HL-60/S4 (cell line): ENCODE data around the gene TNS2.
"Not testable (repeated sequence)": the region's sequence is repeated elsewhere in the genome, so short reads cannot be mapped to it uniquely, and the experiment has no call there.

Source experiments
- in situ Hi-C: fragments of 300-500 bp; cut with MboI; formaldehyde crosslinking; loops from 2 replicates; pipeline ENCODE4 v1.14.3; 2022; ENCODE audit warnings: low sequenced_read_pairs

Gene TNS2

DNA sequence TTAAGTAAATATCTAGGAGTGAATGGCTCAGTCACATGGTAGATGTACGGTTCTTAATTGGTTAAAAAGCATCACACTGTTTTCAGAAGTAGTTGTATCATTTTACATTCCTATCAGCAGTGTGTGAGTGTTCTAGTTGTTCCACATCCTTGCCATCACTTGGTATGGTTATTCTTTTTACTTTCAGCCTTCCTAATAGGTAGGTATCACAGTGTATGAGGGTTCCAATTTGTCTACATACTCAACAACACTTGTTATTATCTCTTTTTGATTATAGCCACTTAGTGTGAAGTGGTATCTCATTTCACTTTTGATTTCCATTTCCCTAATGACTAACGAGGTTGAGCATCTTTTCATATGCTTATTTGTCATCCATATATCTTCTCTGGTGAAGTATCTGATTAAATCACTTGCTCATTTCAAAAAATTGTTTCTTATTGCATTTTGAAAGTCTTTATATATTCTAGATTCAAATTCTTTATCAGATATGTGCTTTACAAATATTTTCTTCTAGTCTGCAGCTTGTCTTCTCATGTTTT is 32.8 kb downstream of the TNS2 start:
- in situ Hi-C loops, result no loop called here

DNA sequence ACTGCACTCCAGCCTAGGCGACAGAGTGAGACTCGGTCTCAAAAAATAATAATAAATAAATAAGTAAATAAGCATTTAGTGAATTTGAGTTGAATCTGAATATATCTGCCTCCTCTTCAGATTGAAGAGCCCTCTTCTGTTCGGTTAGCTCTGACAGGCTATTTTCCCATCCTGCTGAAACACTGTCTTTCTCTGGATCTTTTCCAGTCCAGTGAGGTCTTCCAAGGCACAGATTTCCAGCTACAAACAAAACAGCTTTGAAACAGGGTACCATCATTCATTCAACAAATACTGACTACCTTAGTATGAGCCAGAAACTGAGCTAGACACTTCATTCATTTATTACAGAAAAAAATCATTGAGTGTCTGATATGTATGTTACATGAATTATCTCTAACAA is 36.5 kb downstream of the TNS2 start:
- in situ Hi-C loops, result no loop called here

DNA sequence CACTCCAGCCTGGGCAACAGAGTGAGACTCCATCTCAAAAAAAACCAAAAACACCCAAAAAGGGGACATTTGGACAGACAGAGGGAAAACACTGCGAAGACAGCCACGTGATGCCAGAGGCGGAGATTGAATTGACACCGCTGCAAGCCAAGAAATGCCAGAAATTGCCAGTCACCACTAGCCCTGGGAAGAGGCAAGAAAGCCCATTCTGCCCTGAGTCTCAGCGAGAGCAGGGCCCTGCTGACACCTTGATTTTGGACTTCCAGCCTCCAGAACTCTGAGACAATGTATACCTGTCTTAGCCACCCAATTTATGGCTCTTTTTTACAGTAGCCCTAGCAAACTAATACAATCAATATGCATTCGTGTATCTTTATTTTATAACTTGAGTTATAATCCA is 40.2 kb downstream of the TNS2 start:
- in situ Hi-C loops, result no loop called here

DNA sequence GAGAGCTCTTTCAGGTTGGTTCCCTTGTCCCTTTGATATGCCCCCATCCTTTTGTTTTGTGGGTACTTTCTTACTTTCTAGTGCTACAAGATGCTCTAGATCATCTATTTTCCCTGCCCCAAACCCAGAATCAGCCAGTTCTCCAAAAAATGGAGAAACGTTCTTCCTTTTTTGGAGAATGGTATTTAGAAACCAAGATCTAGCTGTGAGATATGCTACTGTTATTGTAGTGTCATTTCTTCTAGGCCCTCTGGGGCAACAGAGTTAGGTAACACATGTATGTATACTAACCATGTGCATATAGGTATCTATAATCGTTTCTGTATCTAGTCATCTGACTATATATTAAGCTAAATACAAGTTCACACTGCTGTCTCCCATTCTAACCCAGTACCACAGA is 40.7 kb downstream of the TNS2 start:
- in situ Hi-C loops, result no loop called here

DNA sequence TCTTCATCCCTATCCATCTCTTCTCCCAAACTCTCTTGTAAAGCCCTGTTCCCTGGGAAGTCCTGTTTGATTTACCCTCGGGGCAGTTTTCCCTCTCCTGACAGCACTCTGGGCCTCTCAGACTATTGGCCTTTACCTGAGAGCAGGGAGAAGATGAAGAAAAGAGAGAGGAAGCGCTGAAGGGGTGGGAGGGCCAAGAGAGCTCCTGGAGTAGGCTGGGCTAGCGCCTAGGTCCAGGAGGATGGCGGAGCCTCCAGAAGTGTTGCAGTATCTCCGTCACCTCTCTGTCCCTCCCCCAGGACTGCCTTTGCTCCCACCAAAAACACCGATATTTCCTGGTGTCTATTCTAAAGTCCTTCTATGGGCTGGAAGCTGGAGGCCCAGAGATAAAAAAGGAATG is 41.9 kb downstream of the TNS2 start:
- in situ Hi-C loops, result no loop called here

DNA sequence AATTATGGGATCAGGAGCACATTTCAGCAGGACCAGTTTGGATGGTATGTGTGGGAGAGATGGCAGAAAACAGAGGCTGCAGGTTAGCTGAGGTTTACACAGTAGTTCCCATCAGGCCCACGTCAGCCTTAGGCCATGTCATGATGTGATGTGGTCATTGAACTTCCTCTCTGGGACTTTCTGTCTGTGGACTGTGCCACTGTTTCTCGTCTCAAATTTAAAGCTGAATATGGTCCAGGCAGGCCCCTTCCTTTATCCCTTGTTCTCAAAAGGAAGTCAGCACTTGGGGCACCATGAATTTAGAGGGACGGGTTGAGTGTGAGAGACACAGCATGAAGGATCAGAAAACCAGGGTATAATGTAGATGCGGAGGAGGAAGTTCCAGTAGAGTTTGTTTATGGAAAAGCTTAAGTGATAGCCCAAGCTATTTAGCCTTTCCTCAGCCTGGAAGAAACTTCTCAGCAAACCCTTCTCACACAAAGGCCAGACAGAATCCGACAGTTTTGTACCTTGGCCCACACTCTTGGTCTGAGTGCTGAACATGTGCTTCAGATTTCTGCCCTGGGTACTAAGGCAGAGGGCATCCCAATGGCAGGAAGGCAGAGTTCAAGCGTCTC is 44.0 kb downstream of the TNS2 start:
- in situ Hi-C loops, result no loop called here

DNA sequence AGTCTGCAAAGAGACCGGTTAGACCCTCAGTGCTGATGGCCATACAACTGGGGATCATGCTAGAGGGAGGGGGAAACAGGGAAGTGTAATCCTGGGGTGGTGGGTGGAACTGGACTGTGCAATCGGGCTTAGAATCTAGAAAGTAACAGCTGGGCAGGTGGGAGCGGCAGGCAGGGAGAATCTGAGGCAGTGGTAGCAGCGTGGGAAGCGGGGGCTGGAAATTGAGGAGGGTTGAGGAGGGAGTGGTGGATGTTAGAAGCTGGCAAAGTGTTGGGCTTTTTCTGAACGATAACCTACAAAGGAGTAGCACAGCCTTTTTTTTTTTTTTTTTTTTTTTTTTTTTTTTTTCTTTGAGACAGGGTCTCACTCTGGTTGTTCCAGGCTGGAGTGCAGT is 44.5 kb downstream of the TNS2 start:
- in situ Hi-C loops, result no loop called here

DNA sequence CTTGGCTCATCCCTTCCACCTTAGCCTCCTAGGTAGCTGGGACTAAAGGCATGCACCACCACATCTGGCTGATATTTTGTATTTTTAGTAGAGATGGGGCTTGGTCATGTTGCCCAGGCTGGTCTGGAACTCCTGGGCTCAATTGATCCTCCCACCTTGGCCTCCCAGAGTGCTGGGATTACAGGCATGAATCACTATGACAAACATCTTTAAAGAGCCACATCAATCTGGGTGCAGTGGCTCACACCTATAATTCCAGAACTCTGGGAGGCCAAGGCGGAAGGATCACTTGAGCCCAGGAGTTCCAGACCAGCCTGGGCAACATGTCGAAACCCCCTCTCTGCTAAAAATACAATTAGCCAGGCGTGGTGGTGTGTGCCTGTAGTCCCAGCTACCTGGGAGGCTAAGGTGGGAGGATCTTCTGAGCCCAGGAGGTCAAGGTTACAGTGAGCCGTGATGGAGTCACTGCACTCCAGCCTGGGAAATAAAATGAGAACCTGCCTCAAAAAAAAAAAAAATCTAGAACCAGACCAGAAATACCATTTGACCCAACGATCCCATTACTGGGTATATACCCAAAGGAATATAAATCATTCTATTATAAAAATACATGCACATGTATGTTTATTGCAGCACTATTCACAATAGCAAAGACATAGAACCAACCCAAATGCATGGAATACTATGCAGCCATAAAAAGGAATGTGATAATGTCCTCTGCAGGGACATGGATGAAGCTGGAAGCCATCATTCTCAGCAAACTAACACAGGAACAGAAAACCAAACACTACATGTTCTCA is 45.1 kb downstream of the TNS2 start:
- in situ Hi-C loops, result not testable (repeated sequence)

DNA sequence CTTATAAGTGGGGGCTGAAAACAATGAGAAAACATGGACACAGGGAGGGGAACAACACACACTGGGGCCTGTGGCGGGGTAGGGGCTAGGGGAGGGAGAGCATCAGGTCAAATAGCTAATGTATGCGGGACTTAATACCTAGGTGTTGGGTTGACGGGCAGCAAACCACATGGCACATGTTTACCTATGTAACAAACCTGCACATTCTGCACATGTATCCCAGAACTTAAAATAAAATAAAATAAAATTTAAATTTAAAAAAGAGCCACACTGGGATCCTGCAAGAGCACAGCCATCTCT is 45.7 kb downstream of the TNS2 start:
- in situ Hi-C loops, result not testable (repeated sequence)

DNA sequence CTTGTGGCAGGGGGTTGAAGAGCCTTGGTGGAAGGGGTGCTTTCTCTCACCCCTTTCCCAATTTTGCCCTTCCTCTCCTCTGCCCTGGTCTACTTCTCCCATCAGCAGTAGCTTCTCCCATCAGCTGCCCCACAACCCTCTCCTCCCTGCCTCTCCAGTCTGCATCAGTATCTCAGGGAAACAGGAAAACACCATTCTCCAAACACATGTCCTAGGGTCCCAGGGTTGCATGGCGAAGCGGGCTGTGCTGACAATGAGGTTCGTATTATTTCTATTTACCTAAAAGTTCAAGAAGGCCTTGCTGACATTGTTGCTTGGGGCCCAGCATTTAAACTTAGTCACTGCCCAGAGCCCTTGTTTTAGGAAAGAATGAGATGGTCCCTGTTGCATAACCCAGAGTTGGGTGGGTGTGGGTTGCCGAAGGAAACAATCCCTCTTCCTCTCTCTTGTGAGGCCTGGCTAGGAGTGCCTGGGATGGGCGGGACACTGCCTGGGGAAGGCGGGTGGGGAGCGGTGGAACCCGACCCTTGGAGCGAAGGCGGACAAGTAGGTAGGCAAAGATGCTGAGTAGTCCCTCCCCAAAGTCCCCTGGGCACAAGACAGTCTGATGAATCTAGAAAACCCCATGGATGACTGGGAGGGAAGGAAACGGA is 46.4 kb downstream of the TNS2 start:
- in situ Hi-C loops, result no loop called here

DNA sequence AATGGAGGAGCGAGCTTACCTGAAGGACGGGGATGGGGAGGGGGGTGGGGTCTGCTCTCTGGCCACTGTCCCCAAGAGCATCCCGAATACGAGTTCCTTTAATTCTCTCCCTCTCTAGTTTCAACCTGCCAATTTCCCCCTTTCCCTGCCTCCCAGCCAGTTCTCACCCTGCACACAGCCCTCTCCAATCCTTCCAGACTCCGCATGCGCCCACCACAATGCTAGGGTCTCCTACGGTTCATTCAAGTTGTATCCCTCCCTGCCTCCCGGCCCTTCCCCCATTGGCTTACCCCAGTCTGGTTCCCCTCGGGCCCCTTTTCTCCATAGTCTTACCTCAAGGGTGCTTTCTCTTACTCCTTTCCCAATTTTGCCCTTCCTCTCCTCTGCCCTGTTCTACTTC is 46.9 kb downstream of the TNS2 start:
- in situ Hi-C loops, result no loop called here

DNA sequence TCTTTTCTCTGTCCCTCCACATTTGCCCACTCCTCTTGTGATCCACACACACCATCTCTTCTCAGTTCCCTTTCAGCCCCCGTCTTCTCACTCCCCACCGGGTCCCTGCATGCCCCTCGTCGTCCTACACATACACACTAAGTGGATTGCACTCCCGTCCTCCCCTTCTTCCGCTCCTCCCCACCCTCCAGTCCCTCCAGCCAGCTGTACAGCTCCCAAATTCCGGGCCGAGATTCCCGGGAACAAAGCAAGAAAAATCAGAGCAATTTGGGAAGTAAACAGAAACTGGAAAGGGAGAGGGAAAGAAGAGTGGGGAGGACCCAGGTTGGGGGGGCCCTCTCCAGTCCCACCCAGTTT is 47.3 kb downstream of the TNS2 start:
- in situ Hi-C loops, result no loop called here

DNA sequence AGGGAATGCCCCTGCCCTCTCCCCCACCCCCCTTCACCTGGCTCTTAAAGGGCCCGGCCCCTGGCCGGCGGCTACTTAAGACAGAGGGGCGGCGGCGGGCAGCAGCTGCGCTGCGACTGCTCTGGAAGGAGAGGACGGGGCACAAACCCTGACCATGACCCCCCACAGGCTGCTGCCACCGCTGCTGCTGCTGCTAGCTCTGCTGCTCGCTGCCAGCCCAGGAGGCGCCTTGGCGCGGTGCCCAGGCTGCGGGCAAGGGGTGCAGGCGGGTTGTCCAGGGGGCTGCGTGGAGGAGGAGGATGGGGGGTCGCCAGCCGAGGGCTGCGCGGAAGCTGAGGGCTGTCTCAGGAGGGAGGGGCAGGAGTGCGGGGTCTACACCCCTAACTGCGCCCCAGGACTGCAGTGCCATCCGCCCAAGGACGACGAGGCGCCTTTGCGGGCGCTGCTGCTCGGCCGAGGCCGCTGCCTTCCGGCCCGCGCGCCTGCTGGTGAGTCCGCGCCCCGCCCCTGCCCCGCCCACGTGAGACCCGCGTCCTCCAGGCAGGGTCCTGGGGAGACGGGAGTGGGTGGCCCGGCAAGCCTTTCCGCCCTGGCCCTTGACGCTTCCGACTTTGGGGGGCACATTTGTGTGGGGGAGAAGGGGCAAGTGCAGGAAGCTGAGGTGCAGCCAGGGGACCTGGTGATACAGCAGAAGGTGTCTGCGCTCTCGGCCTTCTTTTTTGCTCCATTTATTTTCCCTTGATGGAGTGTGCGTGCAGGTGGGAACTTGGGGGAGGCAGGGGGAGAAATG is 47.9 kb downstream of the TNS2 start, which contains the start of gene IGFBP6:
TSS of gene IGFBP6 (plus strand) at position 104 of the 790 bp plus-strand sequence. CDS start at position 155, 51 bp downstream.
- in situ Hi-C loops, result no loop called here

DNA sequence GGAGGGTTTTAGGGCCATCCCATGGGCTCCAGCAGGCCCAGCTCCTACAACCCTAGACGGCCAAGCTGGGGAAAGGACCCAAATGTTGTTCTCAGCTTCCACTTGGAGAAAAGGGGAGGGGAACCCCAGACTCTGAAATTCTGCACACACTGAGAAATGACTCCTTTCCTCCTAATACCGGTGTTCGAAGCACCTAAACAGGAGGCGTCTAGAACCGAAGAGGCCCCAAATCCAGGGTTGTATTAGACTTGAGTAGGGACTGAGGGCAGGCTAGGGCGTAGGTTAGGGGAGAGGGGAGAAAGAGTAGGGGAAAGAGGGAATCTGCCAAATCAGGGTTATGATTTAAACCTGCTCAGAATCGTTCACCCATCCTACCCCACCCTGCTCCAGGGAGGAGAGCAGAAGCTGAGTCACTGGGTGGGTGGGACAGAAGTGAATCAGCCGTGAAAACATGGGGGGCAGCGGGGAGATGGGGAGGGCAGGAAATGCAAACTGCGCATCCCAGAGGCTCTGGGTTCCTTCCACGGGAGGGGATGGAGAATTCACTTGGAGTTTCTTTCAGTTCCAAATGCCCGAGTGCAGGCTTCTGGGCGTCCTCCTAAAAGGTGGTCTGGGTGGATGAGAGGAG is 48.6 kb downstream of the TNS2 start:
- in situ Hi-C loops, result no loop called here

DNA sequence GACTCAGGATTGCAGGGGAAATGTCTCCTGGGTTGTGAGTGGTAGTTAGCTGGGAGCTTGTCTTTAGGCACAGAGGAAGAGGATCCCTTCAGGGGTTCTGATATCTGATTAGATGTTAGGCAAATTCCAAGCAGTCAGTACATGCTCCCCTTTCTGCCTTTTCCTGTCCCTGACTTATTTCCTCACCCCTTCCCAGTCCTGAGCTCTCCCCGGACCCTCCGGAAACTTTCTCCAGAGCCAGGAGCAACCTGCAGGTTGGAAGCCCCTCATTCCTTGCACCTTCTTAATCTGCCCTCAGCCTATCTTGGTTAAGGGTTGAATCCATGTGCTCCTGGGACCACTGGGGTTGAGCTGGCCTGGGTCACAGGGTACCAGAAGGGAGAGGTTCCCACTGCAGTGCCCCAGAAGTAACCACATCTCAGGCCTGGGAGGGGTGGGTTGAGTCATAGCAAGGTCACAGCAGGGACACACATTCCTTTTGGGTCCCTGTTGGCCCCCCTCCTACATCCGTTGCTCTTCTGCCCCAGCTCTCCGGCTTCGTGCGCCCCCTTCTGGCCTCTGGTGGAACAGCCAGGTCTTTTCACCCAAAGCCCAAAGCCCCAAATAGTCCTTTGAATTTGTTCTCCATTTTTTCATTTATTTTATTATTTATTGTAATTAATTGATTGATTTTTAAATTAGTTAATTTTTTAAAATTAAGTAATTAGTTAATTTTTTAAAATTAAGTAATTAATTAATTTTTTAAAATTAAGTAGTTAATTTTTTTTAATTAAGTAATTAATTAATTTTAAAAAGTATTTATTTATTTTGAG is 49.4 kb downstream of the TNS2 start:
- in situ Hi-C loops, result no loop called here

DNA sequence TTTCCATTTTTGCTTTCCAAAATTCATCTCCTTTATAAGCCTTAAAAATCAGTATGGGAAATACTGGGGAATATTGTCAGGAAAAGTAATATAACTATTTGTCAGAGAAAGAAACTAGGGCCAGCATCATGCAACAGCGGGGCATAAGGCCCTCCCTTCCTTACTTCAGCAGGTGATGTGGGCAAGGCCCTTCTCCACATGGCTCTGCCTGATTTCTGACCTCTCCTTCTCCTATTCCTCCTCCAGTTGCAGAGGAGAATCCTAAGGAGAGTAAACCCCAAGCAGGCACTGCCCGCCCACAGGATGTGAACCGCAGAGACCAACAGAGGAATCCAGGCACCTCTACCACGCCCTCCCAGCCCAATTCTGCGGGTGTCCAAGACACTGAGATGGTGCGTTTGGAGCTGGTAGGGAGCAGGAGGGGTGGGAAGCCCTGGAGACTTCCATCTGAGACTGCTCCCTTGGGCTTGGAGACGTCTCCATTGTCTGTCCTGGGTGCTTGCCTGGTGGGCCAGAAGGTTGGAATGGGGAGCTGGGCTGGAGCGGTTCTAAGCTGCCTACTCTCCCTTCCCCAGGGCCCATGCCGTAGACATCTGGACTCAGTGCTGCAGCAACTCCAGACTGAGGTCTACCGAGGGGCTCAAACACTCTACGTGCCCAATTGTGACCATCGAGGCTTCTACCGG is 50.7 kb downstream of the TNS2 start:
- in situ Hi-C loops, result no loop called here

DNA sequence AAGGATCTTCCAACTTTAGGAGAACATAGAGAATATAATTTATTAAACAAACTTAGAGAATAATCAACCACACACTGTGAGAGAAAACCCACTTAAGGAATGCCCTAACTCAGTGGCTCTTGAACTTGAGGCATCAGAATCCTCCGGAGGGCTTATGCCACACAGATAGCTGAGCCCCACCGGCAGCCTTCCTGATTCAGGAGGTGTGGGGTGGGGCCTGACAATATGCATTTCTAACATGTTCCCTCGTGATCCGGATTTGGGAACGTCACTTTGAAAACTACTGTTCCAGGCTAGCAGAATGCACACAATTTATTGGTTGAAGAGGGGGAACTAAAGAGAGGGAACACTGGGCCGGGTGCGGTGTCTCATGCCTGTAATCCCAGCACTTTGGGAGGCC is 51.4 kb downstream of the TNS2 start:
- in situ Hi-C loops, result no loop called here

DNA sequence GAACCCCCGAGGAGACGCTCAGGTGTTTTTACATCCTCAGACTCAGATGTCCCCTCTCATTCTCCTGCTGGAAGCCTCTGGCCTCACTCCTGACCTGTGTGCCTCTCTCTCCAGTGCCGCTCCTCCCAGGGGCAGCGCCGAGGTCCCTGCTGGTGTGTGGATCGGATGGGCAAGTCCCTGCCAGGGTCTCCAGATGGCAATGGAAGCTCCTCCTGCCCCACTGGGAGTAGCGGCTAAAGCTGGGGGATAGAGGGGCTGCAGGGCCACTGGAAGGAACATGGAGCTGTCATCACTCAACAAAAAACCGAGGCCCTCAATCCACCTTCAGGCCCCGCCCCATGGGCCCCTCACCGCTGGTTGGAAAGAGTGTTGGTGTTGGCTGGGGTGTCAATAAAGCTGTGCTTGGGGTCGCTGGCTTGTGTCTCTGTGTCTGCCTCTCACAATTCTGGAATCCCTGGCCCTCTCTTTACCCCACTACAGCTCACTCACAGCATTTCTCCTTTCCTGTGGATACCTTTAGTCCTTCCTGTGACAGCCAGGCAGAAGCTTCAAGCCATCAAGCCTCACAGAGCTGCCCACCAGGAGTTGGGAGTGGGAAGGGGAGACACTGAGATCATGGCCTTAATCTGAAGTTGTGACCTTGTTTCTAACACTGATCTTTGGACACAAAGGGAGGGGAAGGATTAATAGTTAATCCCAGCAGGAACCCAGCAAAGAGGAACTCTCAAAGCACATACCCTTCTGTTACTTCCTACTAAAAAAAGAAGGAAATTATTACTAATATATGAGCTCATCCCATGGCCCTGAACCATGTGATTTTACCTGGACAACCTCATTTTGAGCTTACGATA is 52.3 kb downstream of the TNS2 start:
- in situ Hi-C loops, result no loop called here
